NB4 (cell line): Measurements from ENCODE around the gene SIGLEC12.
"Not testable (repeated sequence)": the region's sequence is repeated elsewhere in the genome, so short reads cannot be mapped to it uniquely, and the experiment has no call there.

ENCODE experiments used
- DNase-seq: peaks from one replicate; pipeline ENCODE4 v3.0.0; 2010; ENCODE audit warnings: low read depth
- H3K4me3 ChIP-seq: one replicate; pipeline ENCODE4 v1.5.1; 2011; ENCODE audit warnings: mild to moderate bottlenecking, low read depth, low read length, moderate library complexity
- MAX ChIP-seq: IDR thresholded peaks from 2 replicates; pipeline ENCODE4 v1.6.1; 2011; ENCODE audit warnings: low read depth, low read length
- MYC ChIP-seq: IDR thresholded peaks from 2 replicates; pipeline ENCODE4 v1.6.1; 2011; ENCODE audit warnings: low read depth, low read length
- POLR2A ChIP-seq: IDR thresholded peaks from 2 replicates; pipeline ENCODE4 v1.6.1; 2011; ENCODE audit warnings: mild to moderate bottlenecking; ENCODE audit not compliant: insufficient read length; ENCODE audit errors: extremely low read depth
- TF ChIP-seq, protein P1 (sequence below): IDR thresholded peaks from one replicate; pipeline ENCODE4 v1.5.1; 2012; ENCODE audit warnings: low read depth, low read length

The SIGLEC12 gene

GRCh38 chr19:51507640-51508058 is 6.0 kb upstream of the SIGLEC12 start:
- DNase-seq: peak; percentile 18
- H3K4me3 ChIP-seq: no peak overlapping the region
- TF ChIP-seq POLR2A: no peak
- TF ChIP-seq, protein P1, sequence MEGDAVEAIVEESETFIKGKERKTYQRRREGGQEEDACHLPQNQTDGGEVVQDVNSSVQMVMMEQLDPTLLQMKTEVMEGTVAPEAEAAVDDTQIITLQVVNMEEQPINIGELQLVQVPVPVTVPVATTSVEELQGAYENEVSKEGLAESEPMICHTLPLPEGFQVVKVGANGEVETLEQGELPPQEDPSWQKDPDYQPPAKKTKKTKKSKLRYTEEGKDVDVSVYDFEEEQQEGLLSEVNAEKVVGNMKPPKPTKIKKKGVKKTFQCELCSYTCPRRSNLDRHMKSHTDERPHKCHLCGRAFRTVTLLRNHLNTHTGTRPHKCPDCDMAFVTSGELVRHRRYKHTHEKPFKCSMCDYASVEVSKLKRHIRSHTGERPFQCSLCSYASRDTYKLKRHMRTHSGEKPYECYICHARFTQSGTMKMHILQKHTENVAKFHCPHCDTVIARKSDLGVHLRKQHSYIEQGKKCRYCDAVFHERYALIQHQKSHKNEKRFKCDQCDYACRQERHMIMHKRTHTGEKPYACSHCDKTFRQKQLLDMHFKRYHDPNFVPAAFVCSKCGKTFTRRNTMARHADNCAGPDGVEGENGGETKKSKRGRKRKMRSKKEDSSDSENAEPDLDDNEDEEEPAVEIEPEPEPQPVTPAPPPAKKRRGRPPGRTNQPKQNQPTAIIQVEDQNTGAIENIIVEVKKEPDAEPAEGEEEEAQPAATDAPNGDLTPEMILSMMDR: no peak
- no peak for TF ChIP-seq MYC
- no peak for TF ChIP-seq MAX

DNA sequence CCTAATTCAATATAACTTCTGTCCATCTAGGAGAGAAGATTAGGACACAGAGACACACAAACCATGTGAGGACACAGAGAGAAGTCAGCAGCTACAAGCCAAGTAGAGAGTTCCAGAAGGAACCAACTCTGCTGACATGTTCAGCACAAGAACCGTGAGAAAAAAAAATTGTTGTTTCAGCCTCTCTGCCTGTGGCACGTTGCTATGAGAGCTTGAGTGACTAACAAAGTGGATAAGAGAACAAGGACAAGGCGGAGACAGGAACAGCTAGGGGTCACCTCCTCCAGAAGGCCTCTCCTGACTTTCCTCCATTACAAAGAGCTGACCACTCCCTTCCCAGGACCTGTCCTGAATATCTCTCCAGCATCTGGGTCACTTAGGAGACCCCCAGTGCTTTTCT is 5.6 kb upstream of the SIGLEC12 start:
- no peak for DNase-seq
- TF ChIP-seq MYC: no peak
- no peak for TF ChIP-seq POLR2A
- TF ChIP-seq, protein P1: no peak
- TF ChIP-seq MAX: no peak
- no peak overlapping the region for H3K4me3 ChIP-seq

DNA sequence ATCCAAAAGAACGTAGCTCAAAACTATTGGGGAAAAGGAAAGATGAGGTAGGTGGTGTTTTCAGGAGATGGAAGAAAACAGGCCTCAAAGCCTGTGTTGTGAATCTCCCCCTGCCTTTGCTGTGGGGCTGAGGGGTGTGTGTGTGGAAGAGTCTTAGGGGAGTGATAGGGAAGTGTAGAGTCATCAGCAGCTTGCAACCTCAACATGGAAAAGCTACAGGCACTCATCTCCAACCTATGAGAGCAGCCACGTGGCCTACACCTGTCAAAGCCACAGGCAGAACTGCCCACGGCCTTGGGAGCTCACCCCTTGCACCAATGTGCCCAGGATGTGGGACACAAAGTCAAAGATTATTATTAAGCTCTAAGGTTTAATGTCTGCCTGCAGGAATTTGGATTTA is 4.3 kb upstream of the SIGLEC12 start:
- no peak overlapping the region for H3K4me3 ChIP-seq
- no peak for TF ChIP-seq POLR2A
- TF ChIP-seq, protein P1: no peak
- TF ChIP-seq MYC: no peak
- no peak for TF ChIP-seq MAX
- no peak for DNase-seq

GRCh38 chr19:51503896-51504295 is 2.3 kb upstream of the SIGLEC12 start:
- no peak for TF ChIP-seq MAX
- TF ChIP-seq MYC: no peak
- TF ChIP-seq, protein P1: no peak
- TF ChIP-seq POLR2A: no peak
- H3K4me3 ChIP-seq: no peak overlapping the region
- peak; percentile 40 for DNase-seq

DNA sequence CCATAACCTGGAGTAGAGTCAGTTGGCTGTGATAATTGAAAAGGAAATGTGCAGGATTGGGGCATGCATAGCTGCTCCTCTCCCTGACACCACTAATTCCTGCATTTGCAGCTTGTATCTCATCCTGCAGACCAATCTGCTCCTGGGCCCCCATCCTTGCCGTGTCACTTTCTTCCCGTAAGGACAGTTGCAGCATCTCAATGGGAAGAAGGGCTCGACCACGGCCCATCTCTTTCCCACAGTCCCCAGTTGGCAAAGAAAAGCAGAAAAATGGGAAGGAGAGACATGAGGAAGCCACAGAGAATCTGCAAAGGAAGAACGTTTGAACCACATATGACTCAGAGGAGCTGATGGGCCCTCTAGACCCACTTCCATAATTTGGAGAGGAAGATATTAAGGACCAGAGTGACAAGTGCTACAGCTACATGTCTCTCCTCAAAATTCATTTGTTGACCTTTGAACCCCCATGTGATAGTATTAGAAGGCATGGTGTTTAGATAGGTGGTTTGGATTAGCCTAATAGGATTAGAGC is 1.8 kb upstream of the SIGLEC12 start:
- TF ChIP-seq POLR2A: no peak
- TF ChIP-seq, protein P1: no peak
- TF ChIP-seq MYC: no peak
- TF ChIP-seq MAX: no peak
- H3K4me3 ChIP-seq: no peak overlapping the region
- peak; percentile 70 for DNase-seq

GRCh38 chr19:51500931-51501330 is 669 bp downstream of the SIGLEC12 start:
- peak overlapping the region; percentile 49 for H3K4me3 ChIP-seq
- DNase-seq: not testable (repeated sequence)
